ENCODE measurements around the gene PRR7.

Gene PRR7

GRCh38 chr5:177437623-177438022, 9.0 kb upstream of the PRR7 start:
- no peak for DNase-seq (ENCODE audit: low read depth)

DNA sequence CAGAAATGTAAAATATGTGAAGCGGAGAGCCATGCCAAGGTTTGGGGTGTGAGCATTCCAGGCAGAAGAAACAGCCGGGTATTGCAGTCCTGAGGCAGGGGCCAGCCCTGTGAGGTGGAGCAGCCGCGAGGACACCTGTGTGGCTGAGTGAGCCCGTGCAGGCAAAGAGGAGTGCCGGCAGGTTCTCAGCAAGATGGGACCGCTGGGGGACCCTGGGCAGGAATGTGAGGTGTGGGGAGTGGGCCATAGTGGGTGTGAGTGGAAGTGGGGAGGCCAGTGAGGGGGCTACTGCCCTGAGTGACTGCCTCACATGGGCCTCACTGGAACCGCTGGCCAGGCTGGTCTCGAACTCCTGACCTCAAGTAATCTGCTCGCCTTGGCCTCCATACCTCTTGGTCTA, 8.1 kb upstream of the PRR7 start:
- no peak for DNase-seq (ENCODE audit: low read depth)

- no peak for DNase-seq (ENCODE audit: low read depth)
Measured at GRCh38 chr5:177439518-177440053, 7.0 kb upstream of the PRR7 start.

GRCh38 chr5:177440211-177440989, 6.2 kb upstream of the PRR7 start:
- DNase-seq (ENCODE audit: low read depth): peak; percentile 55

DNA sequence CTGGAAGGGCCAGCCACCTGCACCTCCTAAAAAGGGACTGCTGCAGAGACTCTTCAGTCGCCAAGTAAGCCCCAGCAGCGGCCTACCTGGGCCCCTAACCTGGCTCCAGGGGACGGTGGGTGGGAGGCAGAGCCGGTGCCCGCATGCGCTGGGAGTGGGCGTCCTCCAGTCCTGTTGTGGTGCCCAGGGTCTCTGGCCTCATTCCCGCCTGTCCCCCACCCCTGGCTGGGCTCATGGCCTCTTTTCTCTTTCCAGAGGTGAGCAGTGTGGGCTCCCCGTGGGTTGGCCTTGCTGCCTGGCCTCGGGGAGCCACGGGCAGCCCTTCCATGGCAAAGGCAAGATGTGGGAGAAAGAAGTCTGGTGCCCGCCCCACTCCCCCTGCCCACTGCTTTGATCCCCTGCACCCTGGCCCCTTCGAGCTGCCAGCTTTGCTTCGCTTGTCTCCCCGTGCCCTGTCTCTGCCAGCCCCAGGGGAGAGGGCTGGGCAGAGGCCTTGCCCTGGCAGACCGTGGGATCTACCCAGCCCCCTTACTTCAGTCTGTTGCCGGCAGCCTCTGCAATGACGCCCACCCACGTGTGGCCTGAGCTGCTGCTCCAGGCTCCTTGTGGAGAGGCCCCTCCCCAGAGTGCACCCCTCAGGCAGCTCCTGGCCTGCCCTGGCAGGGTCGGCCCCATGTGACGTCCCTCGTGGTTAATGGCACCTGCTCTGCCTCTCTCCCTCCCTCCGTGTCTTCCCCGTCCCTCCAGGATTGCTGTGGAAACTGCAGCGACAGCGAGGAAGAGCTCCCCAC, 5.4 kb upstream of the PRR7 start:
- no peak for DNase-seq (ENCODE audit: low read depth)

DNA sequence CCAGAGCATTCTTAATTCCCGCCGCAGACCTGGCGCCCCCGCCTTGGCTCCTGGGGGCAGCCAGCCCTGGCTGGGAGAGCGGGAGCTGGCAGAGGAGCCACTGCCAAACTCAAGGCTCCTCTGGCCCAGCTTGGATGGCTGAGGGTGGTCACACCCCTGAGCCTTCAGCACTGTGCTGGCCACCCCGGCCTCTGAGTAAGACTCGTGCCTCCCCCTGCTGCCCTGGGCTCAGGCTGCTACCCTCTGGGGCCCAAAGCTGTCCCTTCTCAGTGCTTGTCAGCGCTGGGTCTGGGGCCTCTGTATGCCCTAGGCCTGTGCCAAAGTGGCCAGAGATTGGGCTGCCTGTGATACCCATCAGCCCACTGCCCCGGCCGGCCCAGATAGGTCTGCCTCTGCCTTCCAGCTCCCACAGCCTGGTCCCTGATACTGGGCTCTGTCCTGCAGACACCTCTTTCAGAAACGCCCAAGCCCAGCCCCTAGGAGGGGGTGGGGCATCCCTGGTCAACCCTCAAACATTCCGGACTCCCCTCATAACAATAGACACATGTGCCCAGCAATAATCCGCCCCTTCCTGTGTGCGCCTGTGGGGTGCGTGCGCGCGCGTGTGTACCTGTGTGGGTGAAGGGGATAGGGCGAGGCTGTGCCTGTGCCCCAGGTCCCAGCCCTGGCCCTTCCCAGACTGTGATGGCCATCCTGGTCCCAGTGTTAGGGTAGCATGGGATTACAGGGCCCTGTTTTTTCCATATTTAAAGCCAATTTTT, 4.4 kb upstream of the PRR7 start:
- no peak for DNase-seq (ENCODE audit: low read depth)

- no peak for DNase-seq (ENCODE audit: low read depth)
Measured at GRCh38 chr5:177443144-177443983, 3.2 kb upstream of the PRR7 start.

GRCh38 chr5:177444106-177445051, 2.2 kb upstream of the PRR7 start:
- DNase-seq (ENCODE audit: low read depth): no peak

DNA sequence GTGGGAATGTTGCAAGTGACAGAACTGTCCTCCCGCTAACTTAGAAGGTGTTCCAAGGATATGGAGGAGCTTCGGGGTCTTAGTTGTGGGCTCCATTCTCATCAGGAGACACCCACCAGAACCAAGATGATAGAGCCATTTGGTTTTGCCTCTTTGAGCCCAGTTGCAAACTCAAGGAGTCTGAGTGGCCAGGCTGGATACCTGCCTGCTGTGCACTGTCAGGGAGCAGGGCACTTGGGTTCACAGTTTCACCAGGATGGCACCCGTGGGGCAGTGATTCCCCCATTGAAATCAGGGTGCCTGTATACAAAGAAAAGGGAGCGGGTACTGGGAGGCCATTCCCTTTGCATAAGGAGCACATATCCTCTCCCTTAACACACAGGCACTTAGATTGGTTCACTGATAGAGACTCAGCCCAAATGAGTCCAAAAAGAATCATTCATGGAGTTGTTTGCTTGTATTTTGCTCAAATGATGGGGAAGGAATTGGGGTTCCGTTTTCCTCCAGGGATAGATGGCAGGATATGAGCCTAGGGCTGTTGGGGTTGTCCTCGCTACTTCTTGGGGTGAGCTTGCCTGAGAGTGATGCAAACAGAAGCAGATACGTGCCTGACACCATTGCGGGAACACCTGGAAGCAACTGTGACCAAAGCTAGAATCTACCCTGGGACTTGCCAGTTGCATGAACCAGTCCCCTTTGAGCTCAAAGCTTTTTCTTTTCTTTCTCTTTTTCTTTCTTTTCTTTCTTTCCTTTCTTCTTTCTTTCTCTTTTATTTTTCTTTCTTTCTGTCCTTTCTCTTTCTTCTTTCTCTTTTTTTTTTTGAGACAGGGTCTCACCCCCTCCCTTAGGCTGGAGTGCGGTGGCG, 1.3 kb upstream of the PRR7 start:
- no peak for DNase-seq (ENCODE audit: low read depth)

- no peak for DNase-seq (ENCODE audit: low read depth)
Measured at GRCh38 chr5:177445917-177446199, 756 bp upstream of the PRR7 start.

GRCh38 chr5:177447066-177447610, 524 bp downstream of the PRR7 start:
- peak; percentile 79 for DNase-seq (ENCODE audit: low read depth)

DNA sequence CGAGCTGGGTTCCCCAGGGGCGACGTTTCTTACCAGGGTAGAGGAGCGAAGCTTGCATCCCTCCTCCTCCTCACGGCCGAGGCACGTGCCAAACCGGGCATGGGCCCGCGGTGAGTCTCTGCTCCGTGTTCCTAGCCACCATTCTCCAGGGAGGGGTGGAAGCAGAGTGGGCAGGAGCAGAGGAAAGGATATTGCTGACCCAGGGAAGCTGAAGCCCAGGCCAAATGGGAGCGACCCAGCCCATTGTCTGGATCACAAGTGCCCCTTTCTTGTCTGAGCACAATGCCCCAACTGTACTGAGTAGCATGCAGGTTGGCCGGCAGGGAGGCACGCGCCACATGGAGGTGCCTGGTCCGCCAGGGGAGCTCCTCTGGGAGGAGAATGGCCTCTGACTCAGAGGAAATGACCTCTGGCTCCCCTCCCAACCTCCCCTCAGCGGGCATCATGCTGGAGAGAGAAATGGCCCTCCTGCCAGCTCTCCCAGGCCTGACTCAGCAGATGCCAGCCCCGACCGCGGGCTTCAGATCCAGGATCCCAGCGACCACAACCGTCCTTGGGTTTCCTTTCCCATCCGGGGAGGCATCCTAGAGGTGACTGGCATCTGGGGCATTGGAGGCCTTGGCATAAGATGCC, 1.1 kb downstream of the PRR7 start:
- DNase-seq (ENCODE audit: low read depth): no peak

DNA sequence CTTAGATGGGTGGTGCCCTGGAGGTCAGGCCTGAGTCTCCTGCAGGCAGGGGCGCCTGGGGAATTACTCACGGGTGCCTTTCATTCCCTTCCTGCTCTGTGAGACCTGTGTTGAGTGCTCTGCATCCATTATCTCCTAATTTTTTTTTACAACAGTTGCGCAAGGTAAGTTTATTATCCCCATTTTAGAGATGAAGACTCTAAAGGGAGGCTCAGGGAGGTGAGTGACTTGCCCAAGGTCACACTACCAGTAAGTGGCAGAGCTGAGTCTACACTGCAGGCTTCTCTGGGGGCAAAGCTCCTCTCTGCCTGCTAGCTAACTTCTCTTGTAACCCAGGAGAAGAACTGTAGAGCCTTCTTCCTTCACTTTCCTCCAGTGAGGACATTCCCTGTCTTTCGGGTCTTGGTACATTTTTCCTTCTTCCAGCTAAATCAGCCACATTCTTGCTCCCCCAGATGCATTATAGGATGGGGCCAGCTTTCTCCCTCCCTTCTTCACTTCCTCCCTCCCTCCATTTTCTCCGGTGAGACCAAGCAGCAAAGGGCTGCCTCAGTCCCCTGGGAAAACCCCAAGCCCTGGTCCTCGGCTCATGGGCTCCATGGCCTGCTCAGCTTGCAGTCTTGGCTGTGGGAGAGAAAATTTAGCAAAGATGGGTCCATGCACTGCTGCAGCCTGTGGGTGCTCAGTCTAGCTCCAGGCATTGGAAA, 1.8 kb downstream of the PRR7 start:
- no peak for DNase-seq (ENCODE audit: low read depth)

DNA sequence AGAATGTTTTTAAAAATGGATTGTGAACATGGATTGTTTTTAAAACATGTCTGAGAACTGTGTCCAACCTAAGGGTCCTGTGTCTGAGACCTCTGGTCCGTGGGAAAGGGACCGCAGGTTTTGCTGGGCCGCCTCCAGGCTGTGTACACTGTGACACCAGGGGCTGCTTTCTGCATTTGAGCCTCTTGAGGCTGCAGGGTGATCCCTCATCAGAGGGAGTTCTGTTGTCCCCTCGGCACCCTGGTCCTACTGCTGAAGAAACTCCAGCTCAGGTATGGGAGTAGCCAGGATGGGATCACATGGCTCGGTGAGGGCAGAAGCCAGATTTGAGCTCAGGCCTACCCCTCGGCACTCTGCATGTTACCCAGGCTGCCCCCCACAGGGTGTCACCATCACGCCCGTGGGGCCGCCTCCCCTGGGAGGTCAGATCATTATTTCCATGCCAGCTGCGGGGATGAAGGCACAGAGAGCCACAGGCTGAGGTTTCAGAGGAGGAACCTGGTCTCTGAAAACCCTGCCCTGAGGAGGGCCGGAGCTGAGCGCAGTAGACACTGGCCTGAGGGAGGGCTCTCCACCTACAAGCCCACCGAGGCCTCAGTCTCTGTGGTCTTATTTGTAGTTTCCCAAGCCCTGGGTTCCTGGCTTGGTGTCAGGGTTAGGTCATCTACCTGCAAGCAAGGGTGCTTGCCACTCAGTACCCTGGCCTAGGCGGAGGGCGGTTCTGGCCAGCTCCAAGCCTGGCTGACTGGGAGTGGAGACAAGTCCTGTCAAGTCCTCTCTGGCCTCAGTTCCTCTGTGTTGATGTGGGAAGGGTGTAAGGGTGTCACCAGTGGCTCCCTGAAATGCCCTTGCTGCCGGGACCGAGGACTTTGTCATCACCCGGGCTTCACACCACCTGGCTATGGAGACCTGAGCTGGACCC, 2.8 kb downstream of the PRR7 start:
- no peak for DNase-seq (ENCODE audit: low read depth)

DNA sequence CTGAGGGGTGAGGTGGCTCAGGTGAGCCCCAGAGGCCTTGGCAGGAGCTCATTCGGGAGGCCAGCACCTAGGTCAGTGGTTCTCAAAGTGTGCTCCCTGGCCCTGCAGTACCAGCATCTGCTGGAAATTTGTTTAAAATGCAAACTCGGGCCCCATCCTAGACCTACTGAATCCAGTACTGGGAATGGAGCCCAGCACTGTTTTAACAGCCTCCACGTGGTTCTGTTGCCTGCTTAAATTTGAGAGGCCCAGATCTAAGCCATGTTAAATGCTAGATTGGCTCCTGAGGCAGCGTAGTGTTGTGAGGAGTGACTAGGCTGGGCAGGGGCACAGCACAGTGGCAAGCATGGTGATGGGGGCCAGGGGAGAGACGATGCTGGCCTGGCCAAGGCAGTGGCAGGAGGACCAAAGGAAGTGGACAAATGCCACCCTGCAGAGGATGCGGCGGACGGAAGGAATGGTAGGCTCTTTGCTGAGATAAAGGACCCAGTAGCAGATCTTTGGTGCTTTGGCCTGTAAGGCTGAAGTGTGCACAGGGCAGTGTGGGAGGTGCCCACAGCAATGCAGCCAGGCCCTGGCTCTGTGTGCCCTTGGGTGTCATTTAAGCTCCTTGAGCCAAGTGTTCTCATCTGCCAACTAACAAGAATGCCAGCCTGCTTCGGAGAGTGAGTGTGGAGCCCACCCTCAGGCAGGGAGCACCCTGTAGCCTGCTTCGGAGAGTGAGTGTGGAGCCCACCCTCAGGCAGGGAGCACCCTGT, 4.2 kb downstream of the PRR7 start:
- no peak for DNase-seq (ENCODE audit: low read depth)
